Measurements from ENCODE around the gene CBX3.

DNA sequence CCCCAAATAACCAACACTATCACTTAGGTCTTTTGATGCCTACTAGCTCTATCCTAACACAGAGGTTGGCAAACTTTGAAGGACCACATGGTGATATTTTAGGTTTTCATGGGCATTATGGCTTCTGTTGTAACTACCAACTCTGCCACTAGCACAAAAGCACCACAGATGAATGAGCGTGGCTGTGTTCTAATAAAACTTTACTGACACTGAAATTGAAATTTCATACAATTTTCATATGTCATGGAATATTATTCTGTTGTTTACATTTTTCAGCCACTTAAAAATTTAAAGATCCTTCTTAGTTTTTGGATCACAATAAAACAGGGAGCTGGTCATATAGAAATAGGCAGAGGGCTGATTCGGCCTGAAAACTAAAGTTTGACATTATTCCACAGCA lies 26.4 kb downstream of the CBX3 start:
- TF ChIP-seq EZH2 (IDR thresholded peaks at IDR 0.05; ENCODE audit: low read depth): no peak
- TF ChIP-seq, protein P1, sequence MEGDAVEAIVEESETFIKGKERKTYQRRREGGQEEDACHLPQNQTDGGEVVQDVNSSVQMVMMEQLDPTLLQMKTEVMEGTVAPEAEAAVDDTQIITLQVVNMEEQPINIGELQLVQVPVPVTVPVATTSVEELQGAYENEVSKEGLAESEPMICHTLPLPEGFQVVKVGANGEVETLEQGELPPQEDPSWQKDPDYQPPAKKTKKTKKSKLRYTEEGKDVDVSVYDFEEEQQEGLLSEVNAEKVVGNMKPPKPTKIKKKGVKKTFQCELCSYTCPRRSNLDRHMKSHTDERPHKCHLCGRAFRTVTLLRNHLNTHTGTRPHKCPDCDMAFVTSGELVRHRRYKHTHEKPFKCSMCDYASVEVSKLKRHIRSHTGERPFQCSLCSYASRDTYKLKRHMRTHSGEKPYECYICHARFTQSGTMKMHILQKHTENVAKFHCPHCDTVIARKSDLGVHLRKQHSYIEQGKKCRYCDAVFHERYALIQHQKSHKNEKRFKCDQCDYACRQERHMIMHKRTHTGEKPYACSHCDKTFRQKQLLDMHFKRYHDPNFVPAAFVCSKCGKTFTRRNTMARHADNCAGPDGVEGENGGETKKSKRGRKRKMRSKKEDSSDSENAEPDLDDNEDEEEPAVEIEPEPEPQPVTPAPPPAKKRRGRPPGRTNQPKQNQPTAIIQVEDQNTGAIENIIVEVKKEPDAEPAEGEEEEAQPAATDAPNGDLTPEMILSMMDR (conservative IDR thresholded peaks at IDR 0.05): no peak

Measured in PC-9 (cell line).